Measurements from ENCODE around the gene ARHGAP12. TPM values are rescaled to one million over a fixed set of nuclear protein-coding genes. Genes with fewer than 3 reads are reported as not detected.
"Not testable (repeated sequence)": the region's sequence is repeated elsewhere in the genome, so short reads cannot be mapped to it uniquely, and the experiment has no call there.

Gene ARHGAP12, protein sequence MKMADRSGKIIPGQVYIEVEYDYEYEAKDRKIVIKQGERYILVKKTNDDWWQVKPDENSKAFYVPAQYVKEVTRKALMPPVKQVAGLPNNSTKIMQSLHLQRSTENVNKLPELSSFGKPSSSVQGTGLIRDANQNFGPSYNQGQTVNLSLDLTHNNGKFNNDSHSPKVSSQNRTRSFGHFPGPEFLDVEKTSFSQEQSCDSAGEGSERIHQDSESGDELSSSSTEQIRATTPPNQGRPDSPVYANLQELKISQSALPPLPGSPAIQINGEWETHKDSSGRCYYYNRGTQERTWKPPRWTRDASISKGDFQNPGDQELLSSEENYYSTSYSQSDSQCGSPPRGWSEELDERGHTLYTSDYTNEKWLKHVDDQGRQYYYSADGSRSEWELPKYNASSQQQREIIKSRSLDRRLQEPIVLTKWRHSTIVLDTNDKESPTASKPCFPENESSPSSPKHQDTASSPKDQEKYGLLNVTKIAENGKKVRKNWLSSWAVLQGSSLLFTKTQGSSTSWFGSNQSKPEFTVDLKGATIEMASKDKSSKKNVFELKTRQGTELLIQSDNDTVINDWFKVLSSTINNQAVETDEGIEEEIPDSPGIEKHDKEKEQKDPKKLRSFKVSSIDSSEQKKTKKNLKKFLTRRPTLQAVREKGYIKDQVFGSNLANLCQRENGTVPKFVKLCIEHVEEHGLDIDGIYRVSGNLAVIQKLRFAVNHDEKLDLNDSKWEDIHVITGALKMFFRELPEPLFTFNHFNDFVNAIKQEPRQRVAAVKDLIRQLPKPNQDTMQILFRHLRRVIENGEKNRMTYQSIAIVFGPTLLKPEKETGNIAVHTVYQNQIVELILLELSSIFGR
- 54.3 and 58.4 TPM in 2 replicates for total RNA-seq (2014; rRNA removed; shearing (Covaris generic))
- 24.6 and 33.7 TPM in 2 replicates for polyA plus RNA-seq (2015; cell fraction: cytosol; rRNA removed)
- 84.9 and 95.1 TPM in 2 replicates for polyA plus RNA-seq (2015; cell fraction: nucleus; rRNA removed)

DNA sequence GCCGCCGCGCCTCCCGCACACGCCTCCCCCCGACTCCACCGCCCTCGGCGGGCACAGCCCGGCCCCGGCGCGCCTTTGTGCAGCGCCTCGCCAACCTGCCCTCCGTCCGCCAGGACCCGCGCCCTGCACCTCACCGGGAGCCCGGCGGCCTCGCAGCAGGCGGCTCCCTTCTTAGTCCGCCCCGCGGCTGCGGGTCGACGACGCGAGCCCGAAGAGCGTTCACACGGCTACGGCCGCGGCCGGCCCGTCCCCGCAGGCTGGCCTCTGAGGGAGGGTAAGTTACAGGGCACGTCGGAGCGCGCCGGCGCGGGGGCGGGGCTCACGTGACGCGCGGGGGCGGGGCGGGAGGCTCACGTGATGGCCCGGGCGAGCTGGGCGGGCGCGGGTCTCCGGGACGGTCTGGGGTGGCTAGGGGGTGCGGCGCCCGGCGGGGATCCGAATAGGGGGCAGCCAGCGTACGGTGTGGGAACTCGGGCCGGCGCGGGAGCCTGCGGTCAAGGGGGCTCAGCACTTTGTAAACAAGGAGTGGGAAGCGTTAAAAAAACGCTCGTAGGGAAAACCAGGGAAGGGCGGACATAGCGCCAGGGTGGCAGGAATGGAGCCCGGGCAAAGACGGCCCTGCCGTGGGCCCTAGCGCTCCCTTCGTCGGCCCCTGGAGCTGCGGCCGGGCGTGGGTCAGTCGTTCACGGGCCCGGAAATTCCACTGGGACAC lies at the start of gene ARHGAP12:
Gene ARHGAP12, minus strand, starts transcription at position 283 of the 712 bp plus-strand sequence. CDS start 19,976 bp downstream, outside the sequence.
- in situ Hi-C loops (cut with HindIII; ENCODE audit: low pct_unique_long_range_greater_than_20kb, low sequenced_read_pairs): no loop called here
- DNase-seq (ENCODE audit: low read depth, low spot score): peak; percentile 70

DNA sequence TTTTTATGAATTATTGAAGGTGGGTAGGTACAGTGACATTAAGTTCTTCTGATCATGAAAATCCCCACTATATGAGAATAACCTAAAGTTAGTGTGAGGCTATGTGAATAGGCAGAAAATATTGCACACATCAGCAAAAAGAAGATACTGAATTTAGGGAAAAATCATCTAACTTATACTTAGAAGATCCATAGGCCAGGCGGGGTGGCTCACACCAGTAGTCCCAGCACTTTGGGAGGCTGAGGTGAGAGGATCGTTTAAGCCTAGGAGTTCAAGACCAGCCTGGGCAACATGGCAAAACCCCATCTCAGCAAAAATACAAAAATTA lies 49.5 kb upstream of the ARHGAP12 start:
- no peak for DNase-seq (ENCODE audit: low read depth, low spot score)
- in situ Hi-C loops (cut with HindIII; ENCODE audit: low pct_unique_long_range_greater_than_20kb, low sequenced_read_pairs): no loop called here

DNA sequence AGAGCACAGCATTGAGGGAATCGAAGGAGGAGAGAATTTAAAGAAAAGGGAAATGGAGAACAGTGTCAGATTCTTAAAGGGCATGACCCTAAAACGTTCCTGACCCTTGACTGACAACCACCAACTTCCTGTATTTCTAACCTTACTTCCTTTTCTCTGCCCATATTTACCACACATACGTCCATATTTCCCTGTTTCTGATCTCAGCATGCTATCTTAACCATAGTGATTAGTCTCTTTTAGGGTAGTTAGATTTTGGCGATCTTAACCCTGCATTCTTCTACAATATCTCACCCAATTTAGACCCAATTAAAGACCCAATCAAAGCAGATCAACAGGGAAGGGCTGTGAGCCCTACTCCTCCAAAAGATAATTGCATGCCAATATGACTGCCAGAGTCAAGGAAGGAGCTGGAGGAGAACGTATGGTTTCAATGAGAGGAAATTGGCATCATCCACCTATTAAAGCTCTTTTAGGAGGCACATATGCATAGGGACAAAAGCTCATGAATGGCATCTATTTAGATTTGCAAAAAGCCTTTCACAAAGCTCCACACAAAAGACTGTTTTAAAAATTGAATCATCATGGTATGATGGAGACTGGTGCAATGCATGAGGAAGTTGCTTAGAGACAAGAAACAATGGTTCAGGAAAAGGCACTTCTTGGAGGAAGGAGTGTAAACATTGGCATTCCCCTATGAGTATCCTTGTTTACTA lies 49.0 kb upstream of the ARHGAP12 start:
- peak; percentile 80 for DNase-seq (ENCODE audit: low read depth, low spot score)
- in situ Hi-C loops (cut with HindIII; ENCODE audit: low pct_unique_long_range_greater_than_20kb, low sequenced_read_pairs): no loop called here

DNA sequence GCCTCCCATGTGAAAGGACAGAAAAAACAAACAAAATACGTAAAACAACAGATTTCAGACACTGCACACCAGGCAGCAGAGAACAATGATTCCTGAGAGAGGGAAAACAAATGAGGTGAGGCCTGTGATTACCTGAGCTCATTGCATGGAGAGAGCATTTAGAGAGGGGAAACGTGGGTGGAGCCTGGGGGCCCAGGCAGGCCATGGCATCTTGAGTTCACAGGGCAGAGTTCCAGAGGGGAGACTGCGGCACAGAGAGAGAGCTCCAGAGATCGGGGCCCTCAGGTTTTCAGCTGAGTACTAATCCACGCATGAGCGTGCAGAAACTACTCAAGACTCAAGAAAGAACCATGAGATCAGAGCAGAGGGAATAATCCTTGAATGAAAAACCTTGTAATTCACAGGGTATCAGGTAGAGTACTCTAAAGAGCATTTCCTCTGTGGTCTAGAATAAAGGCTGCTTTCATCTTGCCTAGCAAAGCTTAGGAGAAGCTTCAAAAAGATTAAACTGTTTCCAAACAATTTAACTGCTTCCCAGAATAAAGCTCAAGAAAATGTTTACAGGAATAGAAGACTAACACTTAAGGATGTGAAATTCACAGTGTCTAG lies 46.6 kb upstream of the ARHGAP12 start:
- in situ Hi-C loops (cut with HindIII; ENCODE audit: low pct_unique_long_range_greater_than_20kb, low sequenced_read_pairs): no loop called here
- DNase-seq (ENCODE audit: low read depth, low spot score): peak; percentile 6

DNA sequence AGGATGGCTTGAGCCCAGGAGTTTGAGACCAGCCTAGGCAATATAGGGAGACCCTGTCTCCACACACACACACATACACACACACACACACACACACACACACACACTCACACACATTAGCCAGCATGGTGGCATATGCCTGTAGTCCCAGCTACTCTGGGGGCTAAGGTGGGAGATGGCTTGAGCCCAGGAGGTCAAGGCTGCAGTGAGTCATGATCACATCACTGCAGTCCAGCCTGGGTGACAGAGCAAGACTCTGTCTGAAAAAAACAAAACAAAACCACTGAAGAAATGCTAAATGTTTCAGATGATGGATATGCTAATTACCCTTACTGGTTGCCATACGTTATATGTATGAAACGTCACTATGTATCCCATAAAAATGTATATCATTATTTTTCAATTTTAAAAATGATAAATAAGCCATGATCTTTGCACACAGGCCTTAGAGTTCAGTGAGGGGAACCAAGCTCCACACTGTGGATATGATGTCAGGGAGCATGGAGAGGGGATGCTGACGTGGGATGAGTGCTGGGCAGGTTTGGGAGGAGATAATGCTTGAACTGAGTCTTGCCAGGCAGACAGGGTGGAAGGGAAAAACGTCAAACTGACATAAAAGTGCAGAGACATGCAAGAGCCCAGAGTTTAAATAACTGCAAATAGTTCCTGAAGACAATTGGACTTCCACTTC lies 45.9 kb upstream of the ARHGAP12 start:
- in situ Hi-C loops (cut with HindIII; ENCODE audit: low pct_unique_long_range_greater_than_20kb, low sequenced_read_pairs): no loop called here
- no peak for DNase-seq (ENCODE audit: low read depth, low spot score)

DNA sequence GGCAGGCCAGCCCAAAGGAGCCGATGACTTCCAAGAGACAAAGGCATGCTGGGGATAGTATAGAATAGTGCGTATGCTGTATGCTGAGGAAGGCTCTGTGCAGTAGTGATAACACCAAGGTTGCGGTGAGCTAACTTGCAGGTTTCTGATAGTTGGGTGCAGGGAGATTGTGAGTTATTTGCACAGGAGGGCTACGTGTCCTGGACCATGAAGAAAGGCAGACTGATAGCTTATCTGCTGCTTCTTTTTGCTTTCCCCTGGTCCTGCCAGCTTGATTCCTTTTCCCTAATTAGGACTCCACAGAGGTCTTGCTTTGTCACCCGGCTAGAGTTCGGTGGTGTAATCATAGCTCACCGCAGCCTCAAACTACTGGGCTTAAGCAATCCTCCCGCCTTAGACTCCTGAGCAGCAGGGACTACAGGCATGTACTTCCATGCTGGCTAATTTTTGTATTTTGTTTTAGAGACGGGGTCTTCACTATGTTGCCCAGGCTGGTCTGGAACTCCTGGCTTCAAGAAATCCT lies 43.9 kb upstream of the ARHGAP12 start:
- in situ Hi-C loops (cut with HindIII; ENCODE audit: low pct_unique_long_range_greater_than_20kb, low sequenced_read_pairs): no loop called here
- DNase-seq (ENCODE audit: low read depth, low spot score): no peak

DNA sequence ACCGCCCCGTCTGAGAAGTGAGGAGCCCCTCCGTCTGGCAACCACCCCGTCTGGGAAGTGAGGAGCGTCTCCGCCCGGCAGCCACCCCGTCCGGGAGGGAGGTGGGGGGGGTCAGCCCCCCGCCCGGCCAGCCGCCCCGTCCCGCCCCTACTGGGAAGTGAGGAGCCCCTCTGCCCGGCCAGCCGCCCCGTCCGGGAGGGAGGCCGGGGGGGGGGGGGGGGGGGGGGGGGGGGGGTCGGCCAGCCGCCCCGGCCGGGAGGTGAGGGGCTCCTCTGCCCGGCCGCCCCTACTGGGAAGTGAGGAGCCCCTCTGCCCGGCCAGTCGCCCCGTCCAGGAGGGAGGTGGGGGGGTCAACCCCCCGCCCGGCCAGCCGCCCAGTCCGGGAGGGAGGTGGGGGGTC lies 41.2 kb upstream of the ARHGAP12 start:
- in situ Hi-C loops (cut with HindIII; ENCODE audit: low pct_unique_long_range_greater_than_20kb, low sequenced_read_pairs): not testable (repeated sequence)

DNA sequence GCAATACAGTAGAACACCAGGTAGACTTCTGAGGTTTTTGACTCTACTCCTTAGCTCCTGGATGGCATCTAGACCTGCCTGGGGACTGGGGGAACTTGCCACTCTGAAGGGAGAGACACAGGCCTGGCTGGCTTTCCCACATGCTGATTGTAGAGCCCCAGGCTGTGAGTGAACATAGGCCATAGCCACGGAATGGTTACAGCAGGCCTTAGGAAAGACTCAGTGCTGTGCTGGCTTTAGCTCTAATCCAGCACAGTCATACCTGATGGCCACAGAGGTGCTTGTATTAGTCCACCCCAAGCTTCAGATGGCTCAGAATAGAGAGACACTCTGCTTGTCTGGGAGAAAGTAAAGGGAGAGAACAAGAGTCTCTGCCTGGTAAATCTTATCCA lies 35.0 kb upstream of the ARHGAP12 start:
- in situ Hi-C loops (cut with HindIII; ENCODE audit: low pct_unique_long_range_greater_than_20kb, low sequenced_read_pairs): no loop called here
- no peak for DNase-seq (ENCODE audit: low read depth, low spot score)

More for the DNA sequence above, 41.2 kb upstream of the ARHGAP12 start:
- not testable (repeated sequence) for DNase-seq (ENCODE audit: low read depth, low spot score)

DNA sequence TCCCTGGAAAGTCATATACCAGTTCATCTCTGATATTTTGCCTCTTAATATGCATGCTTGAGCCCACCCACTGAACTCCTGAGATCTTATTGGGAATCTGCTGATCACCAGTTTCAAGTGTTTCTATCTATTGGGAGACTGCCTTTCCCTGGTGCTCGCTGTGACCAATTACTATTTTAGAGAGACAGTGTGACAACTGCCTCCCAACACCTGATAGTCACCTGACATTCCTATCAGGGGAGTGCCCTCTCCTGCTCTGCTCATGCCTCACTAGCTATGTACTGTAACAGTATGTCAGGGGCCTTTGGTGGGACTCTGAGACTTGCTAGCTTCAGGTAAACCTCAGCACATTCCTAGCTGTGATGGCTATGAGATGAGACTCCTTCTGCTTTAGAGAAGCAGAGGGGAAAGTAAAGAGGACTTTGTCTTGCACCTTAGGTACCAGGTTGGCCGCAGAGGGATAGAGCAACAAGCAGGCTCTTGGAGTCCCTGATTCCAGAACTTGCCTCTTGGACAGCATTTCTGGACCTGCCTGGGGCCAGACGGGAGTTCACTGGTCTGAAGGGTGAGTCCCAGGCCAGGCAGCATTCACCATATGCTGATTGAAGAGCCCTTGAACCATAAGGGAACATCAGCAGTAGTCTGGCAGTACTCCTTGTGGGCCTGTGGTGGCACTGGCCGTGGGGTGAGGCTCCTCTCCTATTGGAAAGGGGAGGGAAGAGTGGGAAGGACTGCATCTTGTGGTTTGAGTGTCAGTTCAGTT lies 34.4 kb upstream of the ARHGAP12 start:
- no peak for DNase-seq (ENCODE audit: low read depth, low spot score)
- in situ Hi-C loops (cut with HindIII; ENCODE audit: low pct_unique_long_range_greater_than_20kb, low sequenced_read_pairs): no loop called here

DNA sequence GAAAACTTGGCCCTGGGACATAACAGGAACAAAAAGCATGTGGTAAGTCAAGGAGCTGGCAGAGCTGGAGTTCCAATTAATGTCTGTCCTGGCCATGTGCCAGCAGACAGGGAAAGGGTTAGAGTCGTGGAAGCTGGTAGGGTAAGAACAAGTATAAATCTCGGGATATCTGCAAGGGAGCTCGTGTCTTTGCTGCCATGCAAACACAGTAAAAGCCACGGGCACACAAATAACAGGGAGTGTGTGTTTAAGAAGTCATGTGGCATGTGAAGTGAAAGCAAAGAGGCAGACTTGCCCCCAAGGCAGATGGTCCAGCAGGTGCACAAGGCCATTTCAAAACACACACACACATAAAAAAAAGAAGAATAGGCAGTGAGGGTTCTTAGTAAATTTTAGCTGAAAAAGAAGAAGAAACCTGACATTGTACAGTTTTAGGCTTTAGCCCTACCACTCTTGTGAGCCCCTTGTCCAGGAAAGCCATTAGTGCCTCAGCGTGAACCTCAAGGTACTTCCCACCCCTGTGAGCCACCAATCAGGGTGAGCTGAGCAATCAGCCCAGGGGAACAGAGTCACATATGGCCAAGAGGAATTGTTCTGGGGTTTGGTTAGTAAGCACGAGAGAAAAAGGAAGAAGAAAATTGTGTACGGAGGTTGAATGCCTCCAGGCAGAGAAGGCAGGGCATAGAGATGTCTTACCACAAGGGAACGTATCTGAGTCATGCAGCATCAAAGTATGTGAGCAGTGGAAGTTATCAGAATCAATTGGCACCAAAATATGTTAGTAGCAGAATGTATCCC lies 32.8 kb upstream of the ARHGAP12 start:
- in situ Hi-C loops (cut with HindIII; ENCODE audit: low pct_unique_long_range_greater_than_20kb, low sequenced_read_pairs): no loop called here
- DNase-seq (ENCODE audit: low read depth, low spot score): peak; percentile 37

DNA sequence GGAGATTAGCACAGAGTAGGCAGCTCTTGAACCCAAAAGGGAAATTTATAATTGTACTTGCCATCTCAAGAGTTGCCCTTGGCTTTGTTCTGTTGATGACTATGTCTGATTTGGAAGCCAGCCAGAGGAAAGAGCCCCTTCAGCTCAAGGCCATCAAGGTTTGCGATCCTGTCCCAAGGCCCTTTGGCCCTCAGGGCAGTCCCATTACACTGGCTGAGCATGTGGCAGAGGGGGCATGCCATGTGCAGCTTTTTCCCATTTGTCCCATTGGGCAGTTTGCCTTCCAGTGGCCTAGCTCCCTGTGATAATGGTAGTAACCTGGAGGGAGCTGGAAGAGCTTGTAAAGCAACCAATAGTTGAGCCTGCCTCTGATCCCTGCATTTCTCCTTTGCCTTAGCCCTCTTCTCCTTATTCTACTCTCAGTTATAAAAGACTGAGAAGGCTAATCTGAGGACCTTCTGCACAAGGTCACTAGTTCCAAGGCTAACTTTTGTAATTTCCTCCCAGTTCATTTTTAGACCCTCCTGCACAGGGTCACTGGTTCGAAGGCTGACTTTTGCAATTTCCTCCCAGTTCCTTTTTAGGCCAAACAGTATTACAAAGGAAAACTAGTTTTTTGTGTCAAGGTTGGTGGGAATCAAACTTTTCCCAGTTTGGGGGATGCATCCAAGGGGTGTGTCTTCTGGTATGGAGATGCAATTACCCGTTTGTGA lies 31.0 kb upstream of the ARHGAP12 start:
- no peak for DNase-seq (ENCODE audit: low read depth, low spot score)
- in situ Hi-C loops (cut with HindIII; ENCODE audit: low pct_unique_long_range_greater_than_20kb, low sequenced_read_pairs): no loop called here

DNA sequence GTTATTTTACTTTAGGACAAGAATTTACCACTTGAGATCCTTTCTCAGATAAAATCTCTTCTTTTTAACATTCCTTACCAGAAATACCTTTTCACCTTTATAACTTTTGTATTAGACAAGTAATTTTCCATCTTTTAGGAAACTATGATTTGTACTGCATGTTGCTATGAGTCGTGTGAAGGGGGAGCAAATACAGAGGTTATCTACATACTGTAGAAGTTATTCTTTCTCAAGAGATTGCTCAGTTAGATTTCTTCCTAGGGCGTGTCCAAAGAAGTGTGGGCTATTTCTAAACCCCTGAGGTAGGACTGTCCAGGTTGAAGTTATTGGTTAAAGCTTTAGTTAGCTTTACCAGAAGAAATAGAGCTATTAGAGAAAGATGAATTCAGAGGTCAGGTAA lies 30.2 kb upstream of the ARHGAP12 start:
- DNase-seq (ENCODE audit: low read depth, low spot score): no peak
- in situ Hi-C loops (cut with HindIII; ENCODE audit: low pct_unique_long_range_greater_than_20kb, low sequenced_read_pairs): no loop called here

DNA sequence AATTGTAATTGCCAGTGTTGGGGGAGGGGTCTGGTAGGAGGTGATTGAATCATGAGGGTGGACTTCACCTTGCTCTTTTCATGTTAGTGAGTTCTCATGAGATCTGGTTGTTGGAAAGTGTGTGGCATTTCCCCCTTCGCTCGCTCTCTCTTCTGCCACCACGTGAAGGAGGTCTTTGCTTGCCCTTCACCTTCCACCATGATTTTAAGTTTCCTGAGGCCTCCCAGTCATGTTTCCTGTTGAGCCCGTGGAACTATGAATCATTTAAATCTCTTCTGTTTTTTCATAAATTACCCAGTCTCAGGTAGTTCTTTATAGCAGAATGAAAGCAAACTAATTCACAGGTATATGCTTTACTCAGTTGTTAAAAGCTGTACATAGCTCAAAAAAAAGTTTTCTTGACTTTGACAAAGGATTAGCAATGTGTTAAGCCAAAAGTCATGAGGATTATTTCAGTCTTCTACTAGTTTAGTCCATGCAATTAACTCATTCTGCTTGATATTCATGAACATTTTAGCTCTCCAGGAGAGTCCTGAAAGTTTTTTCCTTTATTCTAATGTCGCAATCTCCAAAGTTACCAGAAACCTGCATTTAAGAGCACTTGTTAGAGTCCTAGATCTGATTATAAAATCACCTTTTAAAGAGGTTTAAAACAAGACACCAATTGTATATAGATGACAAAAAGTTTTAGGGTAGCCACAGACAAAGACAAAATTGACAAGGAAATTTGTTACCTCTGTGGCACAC lies 27.7 kb upstream of the ARHGAP12 start:
- DNase-seq (ENCODE audit: low read depth, low spot score): no peak
- in situ Hi-C loops (cut with HindIII; ENCODE audit: low pct_unique_long_range_greater_than_20kb, low sequenced_read_pairs): no loop called here
